Testis (tissue), 3 donors: ENCODE measurements around the gene KATNAL1. TPM values are rescaled to one million over a fixed set of nuclear protein-coding genes. Genes with fewer than 3 reads are reported as not detected.

Experiments
- DNase-seq: peaks from one replicate; pipeline ENCODE4 v3.0.0-alpha.2; 2019
- H3K27ac ChIP-seq, 2 donors: fragments of 200-600 bp; sonication (generic); one replicate each; pipeline ENCODE4 v1.5.1; 2019
- H3K27me3 ChIP-seq: fragments of 200-600 bp; sonication (generic); one replicate; pipeline ENCODE4 v1.5.1; 2019
- H3K36me3 ChIP-seq: fragments of 200-600 bp; sonication (generic); one replicate; pipeline ENCODE4 v1.5.1; 2017; ENCODE audit warnings: low read depth; ENCODE audit errors: missing control alignments
- H3K4me1 ChIP-seq: fragments of 200-600 bp; sonication (generic); one replicate; pipeline ENCODE4 v1.5.1; 2019
- H3K4me3 ChIP-seq, 2 donors: fragments of 200-600 bp; sonication (generic); one replicate each; pipeline ENCODE4 v1.5.1; 2017 to 2019
- H3K9me3 ChIP-seq: fragments of 200-600 bp; sonication (generic); one replicate; pipeline ENCODE4 v1.5.1; 2017
- POLR2A ChIP-seq: fragments of 450-650 bp; IDR thresholded peaks from one replicate; pipeline ENCODE4 v1.6.1; 2017; ENCODE audit warnings: antibody characterized with exemption, mild to moderate bottlenecking, moderate library complexity
- WGBS, 2 donors: methylation state at CpG; one replicate each; pipeline ENCODE4 v1.1.5; 2018; 5-methylcytosine and 5-hydroxymethylcytosine counted together
- intact Hi-C: fragments of 100-400 bp; cut with DNase I; formaldehyde crosslinking; loops from one replicate; pipeline ENCODE4 v1.15.1; 2023; ENCODE audit warnings: low total_unique reads
- polyA plus RNA-seq: library from polyadenylated mRNA; stranded (reverse); fragments of 350-450 nt; fragmentation: Illumina TruSeq; extraction: RNeasy Lipid Tissue Mini Kit (QIAGEN cat#74804); gene quantifications from one replicate; pipeline ENCODE4 v1.2.3, GENCODE V29; 2014; ENCODE audit warnings: low read depth, low replicate concordance; ENCODE audit not compliant: insufficient read depth
- total RNA-seq, 2 donors: library from RNA; depleted of rRNA; stranded (reverse); fragments of >200 nt; gene quantifications; one replicate each; pipeline ENCODE4 v1.2.3, GENCODE V29; 2016
- TF ChIP-seq, protein P1 (sequence below), 3 experiments: fragments of 450-650 bp in 2 of 3; fragments of 200-600 bp in 1 of 3; sonication (generic) in 1 of 3; IDR thresholded peaks; one replicate each; pipeline ENCODE4 v1.5.1; 2016 to 2019; ENCODE audit warnings: antibody characterized with exemption in 3 of 3, mild to moderate bottlenecking in 2 of 3, moderate library complexity in 1 of 3

KATNAL1 gene
- total and polyA plus RNA-seq, 3 donors from 2014 or later = 19.0 to 40.5 (median 20.1) TPM

DNA sequence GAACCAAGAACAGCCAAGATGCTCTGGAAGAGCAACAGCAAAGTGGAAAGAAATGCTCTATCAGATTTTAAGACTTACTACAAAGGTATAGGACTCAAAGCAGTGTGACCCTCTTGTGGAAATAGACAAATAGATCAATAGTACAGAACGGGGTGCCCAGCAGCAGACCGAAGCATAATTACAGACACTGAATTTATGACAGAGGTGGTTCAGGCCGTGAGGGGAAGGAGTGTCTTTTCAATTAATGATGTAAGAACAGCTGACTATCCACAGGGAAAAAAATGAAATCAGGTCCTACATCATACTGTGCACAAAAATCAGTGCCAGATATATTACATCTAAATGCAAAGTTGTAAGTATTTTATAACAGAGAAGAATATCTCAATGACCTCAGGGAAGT lies 95.6 kb downstream of the KATNAL1 start:
- H3K27me3 ChIP-seq = no peaks in the 10 kb centered on the region
- no peaks in the 10 kb centered on the region for H3K9me3 ChIP-seq
- TF ChIP-seq, protein P1, sequence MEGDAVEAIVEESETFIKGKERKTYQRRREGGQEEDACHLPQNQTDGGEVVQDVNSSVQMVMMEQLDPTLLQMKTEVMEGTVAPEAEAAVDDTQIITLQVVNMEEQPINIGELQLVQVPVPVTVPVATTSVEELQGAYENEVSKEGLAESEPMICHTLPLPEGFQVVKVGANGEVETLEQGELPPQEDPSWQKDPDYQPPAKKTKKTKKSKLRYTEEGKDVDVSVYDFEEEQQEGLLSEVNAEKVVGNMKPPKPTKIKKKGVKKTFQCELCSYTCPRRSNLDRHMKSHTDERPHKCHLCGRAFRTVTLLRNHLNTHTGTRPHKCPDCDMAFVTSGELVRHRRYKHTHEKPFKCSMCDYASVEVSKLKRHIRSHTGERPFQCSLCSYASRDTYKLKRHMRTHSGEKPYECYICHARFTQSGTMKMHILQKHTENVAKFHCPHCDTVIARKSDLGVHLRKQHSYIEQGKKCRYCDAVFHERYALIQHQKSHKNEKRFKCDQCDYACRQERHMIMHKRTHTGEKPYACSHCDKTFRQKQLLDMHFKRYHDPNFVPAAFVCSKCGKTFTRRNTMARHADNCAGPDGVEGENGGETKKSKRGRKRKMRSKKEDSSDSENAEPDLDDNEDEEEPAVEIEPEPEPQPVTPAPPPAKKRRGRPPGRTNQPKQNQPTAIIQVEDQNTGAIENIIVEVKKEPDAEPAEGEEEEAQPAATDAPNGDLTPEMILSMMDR (IDR thresholded peaks at IDR 0.05) = no peak
- no peak for TF ChIP-seq POLR2A
- DNase-seq = no peak
- intact Hi-C loops = no loop called here
- no peaks in the 10 kb centered on the region for H3K36me3 ChIP-seq
- H3K27ac ChIP-seq = no peak overlapping the region
- whole genome bisulfite sequencing, 2 donors = 92 to 93% methylated on average over 3 of the region's 3 CpGs
- H3K4me1 ChIP-seq = no peaks in the 10 kb centered on the region
- no peak overlapping the region for H3K4me3 ChIP-seq

DNA sequence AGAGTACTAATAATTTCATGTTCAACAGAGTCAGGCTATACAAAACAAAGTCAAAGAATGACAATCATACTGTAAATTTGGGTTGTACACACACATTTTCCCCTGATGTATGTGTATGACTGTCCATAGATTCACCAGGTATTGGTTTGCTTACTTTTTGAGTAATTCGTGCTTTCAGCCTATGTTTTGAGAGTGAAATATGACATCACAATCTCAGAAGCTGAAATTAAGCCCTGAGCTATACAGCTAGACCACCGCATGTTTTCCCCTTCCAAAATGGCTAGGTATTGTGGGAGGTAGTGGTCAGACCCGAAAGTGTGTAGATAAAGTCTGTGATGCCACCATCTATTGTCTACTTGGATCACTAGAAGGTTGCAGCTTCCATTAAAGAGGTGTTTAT lies 102.8 kb downstream of the KATNAL1 start:
- no peak for TF ChIP-seq POLR2A
- TF ChIP-seq, protein P1 (IDR thresholded peaks at IDR 0.05) = no peak

DNA sequence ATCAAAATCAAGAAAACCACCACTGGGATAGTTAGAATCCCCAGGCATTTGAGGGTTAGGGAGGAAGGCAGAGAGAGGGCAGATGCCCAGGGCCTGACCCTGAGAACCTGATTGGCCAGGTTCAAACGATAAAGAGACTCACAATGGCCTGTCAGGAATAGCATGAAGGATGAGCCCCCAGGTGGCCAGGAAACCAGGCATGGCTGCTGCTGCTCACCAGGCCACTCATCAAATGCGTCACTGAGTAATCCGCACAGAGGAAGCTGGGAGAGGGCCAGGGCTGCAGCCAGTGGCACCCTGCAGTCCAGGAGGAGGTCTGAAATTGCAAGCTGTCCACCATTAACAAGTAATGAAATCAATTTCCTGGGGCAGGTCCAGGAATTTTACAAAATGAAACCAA lies 111.3 kb downstream of the KATNAL1 start:
- intact Hi-C loops = no loop called here
- no peaks in the 10 kb centered on the region for H3K27me3 ChIP-seq
- no peaks in the 10 kb centered on the region for H3K4me1 ChIP-seq
- no peak overlapping the region for H3K27ac ChIP-seq
- WGBS, 2 donors = 77 to 85% methylated on average over 3 of the region's 3 CpGs
- no peaks in the 10 kb centered on the region for H3K9me3 ChIP-seq
- DNase-seq = no peak
- no peak overlapping the region for H3K4me3 ChIP-seq
- no peaks in the 10 kb centered on the region for H3K36me3 ChIP-seq
- TF ChIP-seq, protein P1 (IDR thresholded peaks at IDR 0.05) = no peak
- no peak for TF ChIP-seq POLR2A

More for the DNA sequence above, 102.8 kb downstream of the KATNAL1 start:
- Histone ChIP-seq H3K4me1 (no peaks in the 10 kb centered on the region), H3K4me3 (no peak overlapping the region), H3K36me3 (no peaks in the 10 kb centered on the region), H3K9me3 (no peaks in the 10 kb centered on the region), H3K27me3 (no peaks in the 10 kb centered on the region), H3K27ac (no peak overlapping the region)
- no peak for DNase-seq
- 94 to 98% methylated on average over 3 of the region's 3 CpGs for WGBS, 2 donors
- intact Hi-C loops = no loop called here

DNA sequence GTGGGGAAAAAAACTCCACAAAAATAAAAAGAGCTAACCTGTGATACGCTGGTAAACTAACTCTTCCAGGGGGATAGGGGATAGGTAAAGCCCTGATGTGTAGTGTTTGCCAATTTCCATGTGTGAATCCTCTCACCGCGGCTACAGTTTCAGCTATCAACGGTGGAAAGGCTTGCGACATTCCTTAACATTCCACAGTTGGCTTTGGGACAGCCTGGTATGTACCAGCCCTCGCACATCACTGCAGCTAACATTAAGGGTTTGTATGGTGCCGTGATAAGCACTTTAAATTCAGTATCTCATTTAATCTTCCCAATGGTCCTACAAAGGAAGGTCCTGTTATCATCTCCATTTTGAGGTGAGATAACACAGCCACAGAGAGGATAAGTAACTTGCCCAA lies 112.4 kb downstream of the KATNAL1 start:
- H3K4me1 ChIP-seq = no peaks in the 10 kb centered on the region
- DNase-seq = no peak
- intact Hi-C loops = no loop called here
- no peak overlapping the region for H3K4me3 ChIP-seq
- TF ChIP-seq POLR2A = no peak
- TF ChIP-seq, protein P1 (IDR thresholded peaks at IDR 0.05) = no peak
- no peaks in the 10 kb centered on the region for H3K36me3 ChIP-seq
- H3K27ac ChIP-seq = no peak overlapping the region
- no peaks in the 10 kb centered on the region for H3K27me3 ChIP-seq
- H3K9me3 ChIP-seq = no peaks in the 10 kb centered on the region
- WGBS, 2 donors = 84 to 88% methylated on average over 7 of the region's 7 CpGs
